Fibroblast of skin of right quadriceps (primary cell): ENCODE results near the gene KRTAP9-8.
A peak's percentile ranks its signal among the peaks of the same experiment; 100 is the strongest.
"Not testable (repeated sequence)": the region's sequence is repeated elsewhere in the genome, so short reads cannot be mapped to it uniquely, and the experiment has no call there.

ENCODE experiments used
- DNase-seq: peaks from one replicate; pipeline ENCODE4 v3.0.0-alpha.2; 2013

The KRTAP9-8 gene

GRCh38 chr17:41256291-41256685 lies 18.5 kb downstream of the KRTAP9-8 start:
- DNase-seq, result peak; percentile 55

GRCh38 chr17:41258406-41258805 lies 20.6 kb downstream of the KRTAP9-8 start:
- DNase-seq, result no peak

GRCh38 chr17:41263212-41263611 lies 25.4 kb downstream of the KRTAP9-8 start:
- DNase-seq, result no peak

DNA sequence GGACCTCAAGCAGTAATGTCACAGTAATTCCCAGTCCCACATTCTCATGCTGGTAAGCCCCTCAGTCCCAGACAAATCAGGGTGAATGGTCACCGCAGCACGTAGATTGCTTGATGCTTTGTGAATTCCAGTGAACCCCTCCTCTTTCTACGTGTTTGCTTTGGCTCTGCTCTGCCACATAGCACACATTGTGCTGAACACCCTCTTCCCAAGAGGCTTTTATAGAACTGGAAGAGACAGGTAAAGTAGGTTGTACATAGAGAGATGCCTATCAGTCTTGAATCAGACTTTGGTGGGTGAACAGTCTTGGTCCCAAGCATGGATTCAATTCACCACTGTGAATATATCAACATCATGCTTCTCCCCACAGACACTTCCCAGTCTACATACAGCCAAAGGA lies 26.8 kb downstream of the KRTAP9-8 start:
- DNase-seq, result no peak

- no peak for DNase-seq
These were observed 27.3 kb downstream of the KRTAP9-8 start, which contains the start of gene KRTAP9-6 for GRCh38 chr17:41265078-41265477. TSS of gene KRTAP9-6 (plus strand) at chr17:41265378. CDS start at chr17:41265378, 0 bp downstream.

- no peak for DNase-seq
These were observed 29.9 kb downstream of the KRTAP9-8 start for GRCh38 chr17:41267711-41268110.

DNA sequence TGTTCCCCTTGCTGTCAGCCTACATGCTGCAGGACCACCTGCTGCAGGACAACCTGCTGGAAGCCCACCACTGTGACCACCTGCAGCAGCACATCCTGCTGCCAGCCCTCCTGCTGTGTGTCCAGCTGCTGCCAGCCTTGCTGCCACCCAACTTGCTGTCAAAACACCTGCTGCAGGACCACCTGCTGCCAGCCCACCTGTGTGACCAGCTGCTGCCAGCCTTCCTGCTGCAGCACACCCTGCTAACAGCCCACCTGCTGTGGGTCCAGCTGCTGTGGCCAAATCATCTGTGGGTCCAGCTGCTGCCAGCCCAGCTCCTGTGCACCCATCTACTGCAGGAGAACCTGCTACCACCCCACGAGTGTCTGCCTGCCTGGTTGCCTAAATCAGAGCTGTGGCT lies 33.5 kb downstream of the KRTAP9-8 start:
- not testable (repeated sequence) for DNase-seq

DNA sequence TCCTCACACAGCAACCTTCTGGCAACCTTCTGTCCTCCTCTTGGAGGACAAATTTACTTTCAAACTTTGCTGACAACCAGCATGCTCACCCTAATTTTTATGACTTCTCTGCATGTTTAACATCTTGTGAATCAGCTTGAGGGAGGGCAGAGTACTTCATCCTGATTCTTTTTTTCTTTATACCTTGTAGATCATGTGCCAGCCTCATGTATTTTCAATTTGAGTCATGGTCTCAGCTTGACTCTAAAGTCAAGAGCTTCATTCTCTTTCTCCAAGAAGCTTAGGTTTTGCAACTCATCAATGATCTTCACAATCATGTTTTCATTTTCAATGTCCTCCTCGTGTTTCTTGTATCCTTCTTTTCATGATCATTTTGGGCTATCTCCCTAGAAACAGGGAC lies 34.1 kb downstream of the KRTAP9-8 start:
- DNase-seq, result no peak

- DNase-seq, result not testable (repeated sequence)
These were observed 37.9 kb downstream of the KRTAP9-8 start, which contains the start of gene KRTAP9-7 for GRCh38 chr17:41275648-41276190. TSS of gene KRTAP9-7 (plus strand) at chr17:41275698. CDS start at chr17:41275698, 0 bp downstream.

GRCh38 chr17:41278176-41278955 lies 40.6 kb downstream of the KRTAP9-8 start:
- peak; percentile 17 for DNase-seq

GRCh38 chr17:41284043-41284442 lies 46.2 kb downstream of the KRTAP9-8 start:
- peak; percentile 96 for DNase-seq

DNA sequence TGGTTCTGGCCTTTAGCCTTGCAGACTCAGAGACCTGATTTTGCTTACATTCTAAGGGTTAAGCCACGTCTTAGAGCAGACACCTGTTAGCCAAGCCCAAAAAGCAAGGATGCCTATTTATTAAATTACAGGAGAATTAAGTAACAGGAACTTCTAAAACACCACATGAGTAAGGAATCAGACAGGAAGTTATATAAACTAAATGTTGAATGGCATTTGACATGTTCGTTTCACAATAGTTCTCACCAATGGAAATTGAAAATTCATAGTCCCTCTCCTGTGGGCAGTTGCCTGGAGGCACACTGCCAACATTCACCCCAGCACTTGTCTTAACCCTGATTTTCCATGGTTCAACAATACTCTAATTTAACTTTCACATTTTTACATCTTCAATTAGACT lies 46.7 kb downstream of the KRTAP9-8 start:
- no peak for DNase-seq

DNA sequence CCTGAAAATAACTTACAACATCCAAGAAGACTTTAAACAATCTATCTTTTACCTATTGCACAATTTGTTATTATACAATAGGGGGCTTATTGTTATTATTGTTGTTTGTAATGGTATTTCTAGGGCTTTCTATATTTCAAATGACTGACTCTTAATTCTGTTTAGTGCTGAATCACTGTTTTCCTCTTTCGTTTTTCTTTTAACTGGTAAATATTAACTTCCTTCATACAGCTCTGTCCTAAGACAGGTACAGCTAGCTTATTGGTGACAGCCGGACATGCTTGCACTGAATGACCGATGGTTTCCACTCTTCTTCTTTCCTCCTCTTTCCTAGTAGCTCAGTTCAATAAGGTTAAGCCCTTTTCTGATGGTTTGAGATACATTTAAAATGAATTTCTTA lies 49.3 kb downstream of the KRTAP9-8 start:
- no peak for DNase-seq
